ENCODE measurements around the gene SZT2. TPM values are rescaled to one million over a fixed set of nuclear protein-coding genes. Genes with fewer than 3 reads are reported as not detected.

SZT2 gene
- total and polyA plus RNA-seq, 2 of the 13 experiments (the other 11 are each of a cell fraction or from before 2014, with no cell fraction given) = 8.0 to 8.8 TPM

GRCh38 chr1:43421976-43422750 lies 32.5 kb downstream of the SZT2 start (continued):
- TF ChIP-seq, protein P1, sequence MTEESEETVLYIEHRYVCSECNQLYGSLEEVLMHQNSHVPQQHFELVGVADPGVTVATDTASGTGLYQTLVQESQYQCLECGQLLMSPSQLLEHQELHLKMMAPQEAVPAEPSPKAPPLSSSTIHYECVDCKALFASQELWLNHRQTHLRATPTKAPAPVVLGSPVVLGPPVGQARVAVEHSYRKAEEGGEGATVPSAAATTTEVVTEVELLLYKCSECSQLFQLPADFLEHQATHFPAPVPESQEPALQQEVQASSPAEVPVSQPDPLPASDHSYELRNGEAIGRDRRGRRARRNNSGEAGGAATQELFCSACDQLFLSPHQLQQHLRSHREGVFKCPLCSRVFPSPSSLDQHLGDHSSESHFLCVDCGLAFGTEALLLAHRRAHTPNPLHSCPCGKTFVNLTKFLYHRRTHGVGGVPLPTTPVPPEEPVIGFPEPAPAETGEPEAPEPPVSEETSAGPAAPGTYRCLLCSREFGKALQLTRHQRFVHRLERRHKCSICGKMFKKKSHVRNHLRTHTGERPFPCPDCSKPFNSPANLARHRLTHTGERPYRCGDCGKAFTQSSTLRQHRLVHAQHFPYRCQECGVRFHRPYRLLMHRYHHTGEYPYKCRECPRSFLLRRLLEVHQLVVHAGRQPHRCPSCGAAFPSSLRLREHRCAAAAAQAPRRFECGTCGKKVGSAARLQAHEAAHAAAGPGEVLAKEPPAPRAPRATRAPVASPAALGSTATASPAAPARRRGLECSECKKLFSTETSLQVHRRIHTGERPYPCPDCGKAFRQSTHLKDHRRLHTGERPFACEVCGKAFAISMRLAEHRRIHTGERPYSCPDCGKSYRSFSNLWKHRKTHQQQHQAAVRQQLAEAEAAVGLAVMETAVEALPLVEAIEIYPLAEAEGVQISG (CRISPR knock-in tag; IDR thresholded peaks at IDR 0.05) = no peak
- TF ChIP-seq, protein P2, sequence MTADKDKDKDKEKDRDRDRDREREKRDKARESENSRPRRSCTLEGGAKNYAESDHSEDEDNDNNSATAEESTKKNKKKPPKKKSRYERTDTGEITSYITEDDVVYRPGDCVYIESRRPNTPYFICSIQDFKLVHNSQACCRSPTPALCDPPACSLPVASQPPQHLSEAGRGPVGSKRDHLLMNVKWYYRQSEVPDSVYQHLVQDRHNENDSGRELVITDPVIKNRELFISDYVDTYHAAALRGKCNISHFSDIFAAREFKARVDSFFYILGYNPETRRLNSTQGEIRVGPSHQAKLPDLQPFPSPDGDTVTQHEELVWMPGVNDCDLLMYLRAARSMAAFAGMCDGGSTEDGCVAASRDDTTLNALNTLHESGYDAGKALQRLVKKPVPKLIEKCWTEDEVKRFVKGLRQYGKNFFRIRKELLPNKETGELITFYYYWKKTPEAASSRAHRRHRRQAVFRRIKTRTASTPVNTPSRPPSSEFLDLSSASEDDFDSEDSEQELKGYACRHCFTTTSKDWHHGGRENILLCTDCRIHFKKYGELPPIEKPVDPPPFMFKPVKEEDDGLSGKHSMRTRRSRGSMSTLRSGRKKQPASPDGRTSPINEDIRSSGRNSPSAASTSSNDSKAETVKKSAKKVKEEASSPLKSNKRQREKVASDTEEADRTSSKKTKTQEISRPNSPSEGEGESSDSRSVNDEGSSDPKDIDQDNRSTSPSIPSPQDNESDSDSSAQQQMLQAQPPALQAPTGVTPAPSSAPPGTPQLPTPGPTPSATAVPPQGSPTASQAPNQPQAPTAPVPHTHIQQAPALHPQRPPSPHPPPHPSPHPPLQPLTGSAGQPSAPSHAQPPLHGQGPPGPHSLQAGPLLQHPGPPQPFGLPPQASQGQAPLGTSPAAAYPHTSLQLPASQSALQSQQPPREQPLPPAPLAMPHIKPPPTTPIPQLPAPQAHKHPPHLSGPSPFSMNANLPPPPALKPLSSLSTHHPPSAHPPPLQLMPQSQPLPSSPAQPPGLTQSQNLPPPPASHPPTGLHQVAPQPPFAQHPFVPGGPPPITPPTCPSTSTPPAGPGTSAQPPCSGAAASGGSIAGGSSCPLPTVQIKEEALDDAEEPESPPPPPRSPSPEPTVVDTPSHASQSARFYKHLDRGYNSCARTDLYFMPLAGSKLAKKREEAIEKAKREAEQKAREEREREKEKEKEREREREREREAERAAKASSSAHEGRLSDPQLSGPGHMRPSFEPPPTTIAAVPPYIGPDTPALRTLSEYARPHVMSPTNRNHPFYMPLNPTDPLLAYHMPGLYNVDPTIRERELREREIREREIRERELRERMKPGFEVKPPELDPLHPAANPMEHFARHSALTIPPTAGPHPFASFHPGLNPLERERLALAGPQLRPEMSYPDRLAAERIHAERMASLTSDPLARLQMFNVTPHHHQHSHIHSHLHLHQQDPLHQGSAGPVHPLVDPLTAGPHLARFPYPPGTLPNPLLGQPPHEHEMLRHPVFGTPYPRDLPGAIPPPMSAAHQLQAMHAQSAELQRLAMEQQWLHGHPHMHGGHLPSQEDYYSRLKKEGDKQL (CRISPR knock-in tag; IDR thresholded peaks at IDR 0.05; ENCODE audit: low read depth) = no peak
- no peak for TF ChIP-seq MZF1 (CRISPR knock-in tag; IDR thresholded peaks at IDR 0.05; ENCODE audit: borderline replicate concordance)
